IMR-90 (cell line): ENCODE measurements around the gene UPF1. TPM values are rescaled to one million over a fixed set of nuclear protein-coding genes. Genes with fewer than 3 reads are reported as not detected.
"Not testable (repeated sequence)": the region's sequence is repeated elsewhere in the genome, so short reads cannot be mapped to it uniquely, and the experiment has no call there.

ENCODE experiments used
- ATAC-seq: fragments of 200-7000 bp; cut with Tn5 transposase; 2 replicates; pipeline ENCODE4 v1.9.1; 2020; ENCODE audit warnings: low read depth, mild to moderate bottlenecking, moderate library complexity
- BruUV-seq: library from RNA; stranded (reverse); fragments of 400-500 nt; replicated peaks from 2 replicates; lab custom pipeline; 2021; lab: Mats Ljungman, UMichigan
- CTCF ChIA-PET: fragments of 300-600 bp; formaldehyde crosslinking; extraction: SDS; loops from one replicate; lab custom pipeline; 2021; ENCODE audit warnings: antibody characterized with exemption; lab: Yijun Ruan, JAX
- POLR2A ChIA-PET: fragments of 300-600 bp; sonication (Branson Sonifier 250); formaldehyde crosslinking; loops from one replicate; lab custom pipeline; 2022; ENCODE audit warnings: antibody characterized with exemption; ENCODE audit not compliant: unreplicated experiment; lab: Charles Lee
- DNase-seq: peaks from one replicate; pipeline ENCODE4 v3.0.0; 2013
- H2AFZ ChIP-seq: replicated peaks from 2 replicates; pipeline ENCODE3; 2013; ENCODE audit warnings: low read length, mild to moderate bottlenecking; ENCODE audit not compliant: poor library complexity
- H2AK5ac ChIP-seq: 2 replicates; pipeline ENCODE4 v1.6.1; 2013; ENCODE audit warnings: low read depth, low read length, inconsistent platforms
- H2AK9ac ChIP-seq: replicated peaks from 2 replicates; pipeline ENCODE3; 2013; ENCODE audit warnings: mild to moderate bottlenecking, low read depth, low read length, moderate library complexity; ENCODE audit not compliant: poor library complexity
- H2BK120ac ChIP-seq: 2 replicates; pipeline ENCODE4 v1.6.1; 2013; ENCODE audit warnings: low read depth, low read length, inconsistent platforms
- H2BK15ac ChIP-seq: 3 replicates; pipeline ENCODE4 v1.6.1; 2013; ENCODE audit warnings: low read depth, low read length, inconsistent platforms
- H2BK20ac ChIP-seq: 2 replicates; pipeline ENCODE4 v1.6.1; 2013; ENCODE audit warnings: low read depth, mild to moderate bottlenecking, inconsistent platforms, low read length, moderate library complexity
- H2BK5ac ChIP-seq: 2 replicates; pipeline ENCODE4 v1.6.1; 2013; ENCODE audit warnings: mild to moderate bottlenecking, low read depth, low read length, inconsistent platforms; ENCODE audit not compliant: poor library complexity, severe bottlenecking
- H3K14ac ChIP-seq: replicated peaks from 2 replicates; pipeline ENCODE4 v1.6.1; 2013; ENCODE audit warnings: low read depth, low read length, inconsistent platforms
- H3K18ac ChIP-seq: 2 replicates; pipeline ENCODE4 v1.6.1; 2013; ENCODE audit warnings: low read depth, low read length, control low read depth
- H3K23ac ChIP-seq: 2 replicates; pipeline ENCODE4 v1.6.1; 2013; ENCODE audit warnings: low read depth, low read length, inconsistent platforms
- H3K27ac ChIP-seq: 2 replicates; pipeline ENCODE4 v1.5.1; 2013; ENCODE audit warnings: mild to moderate bottlenecking, control low read depth, low read length; ENCODE audit not compliant: insufficient read depth
- H3K27me3 ChIP-seq: 2 replicates; pipeline ENCODE4 v1.6.1; 2013; ENCODE audit warnings: low read length; ENCODE audit not compliant: control insufficient read depth, insufficient read depth
- H3K36me3 ChIP-seq: 2 replicates; pipeline ENCODE4 v1.6.1; 2013; ENCODE audit warnings: low read length, mixed read lengths; ENCODE audit not compliant: control insufficient read depth, insufficient read depth
- H3K4ac ChIP-seq: 2 replicates; pipeline ENCODE4 v1.6.1; 2013; ENCODE audit warnings: low read depth, low read length, inconsistent platforms
- H3K4me1 ChIP-seq: 2 replicates; pipeline ENCODE4 v1.6.1; 2013; ENCODE audit warnings: low read length, mixed read lengths; ENCODE audit not compliant: control insufficient read depth, insufficient read depth
- H3K4me2 ChIP-seq: 2 replicates; pipeline ENCODE4 v1.6.1; 2013; ENCODE audit warnings: low read depth, mild to moderate bottlenecking, control low read depth, low read length, moderate library complexity
- H3K4me3 ChIP-seq: 2 replicates; pipeline ENCODE4 v1.5.1; 2013; ENCODE audit warnings: low read depth, mild to moderate bottlenecking, control low read depth, low read length, moderate library complexity; ENCODE audit not compliant: insufficient read depth
- H3K56ac ChIP-seq: 2 replicates; pipeline ENCODE4 v1.6.1; 2013; ENCODE audit warnings: low read length, inconsistent platforms; ENCODE audit not compliant: insufficient read depth; ENCODE audit errors: extremely low read depth
- H3K79me1 ChIP-seq, 2 experiments: 2 replicates each; pipeline ENCODE4 v1.6.1; 2013; ENCODE audit warnings: low read length in 2 of 2, inconsistent platforms in 1 of 2, low read depth in 1 of 2
- H3K9ac ChIP-seq: 2 replicates; pipeline ENCODE4 v1.6.1; 2013; ENCODE audit warnings: low read depth, low read length, control low read depth
- H3K9me1 ChIP-seq: 2 replicates; pipeline ENCODE4 v1.6.1; 2013; ENCODE audit warnings: low read length, inconsistent platforms; ENCODE audit not compliant: insufficient read depth
- H3K9me3 ChIP-seq: 2 replicates; pipeline ENCODE4 v1.6.1; 2013; ENCODE audit warnings: low read length; ENCODE audit not compliant: control insufficient read depth, insufficient read depth
- H4K20me1 ChIP-seq: 2 replicates; pipeline ENCODE4 v1.6.1; 2013; ENCODE audit warnings: low read length, inconsistent platforms; ENCODE audit not compliant: insufficient read depth
- H4K5ac ChIP-seq: 2 replicates; pipeline ENCODE4 v1.6.1; 2013; ENCODE audit warnings: mild to moderate bottlenecking, low read depth, low read length, control low read depth
- H4K8ac ChIP-seq, 2 experiments: 2 replicates each; pipeline ENCODE4 v1.6.1; 2013; ENCODE audit warnings: low read depth in 2 of 2, low read length in 2 of 2, control low read depth in 1 of 2, inconsistent platforms in 1 of 2
- H4K91ac ChIP-seq: 2 replicates; pipeline ENCODE4 v1.6.1; 2013; ENCODE audit warnings: low read depth, low read length, inconsistent platforms; ENCODE audit not compliant: insufficient read depth
- whole genome bisulfite sequencing, 2 experiments: methylation state at CpG; one replicate each; pipeline versions ENCODE4 v1.1.5 to v1.1.7; 2013; ENCODE audit warnings: missing lambda C conversion rate in 2 of 2; ENCODE audit not compliant: insufficient read length in 1 of 2; ENCODE audit errors: extremely low coverage in 2 of 2; 5-methylcytosine and 5-hydroxymethylcytosine counted together
- dilution Hi-C: fragments of 300-500 bp; cut with HindIII; formaldehyde crosslinking; loops from one replicate; pipeline ENCODE4 v1.14.3; 2018; ENCODE audit warnings: low sequenced_read_pairs; ENCODE audit not compliant: unreplicated experiment
- in situ Hi-C: fragments of 300-500 bp; cut with MboI; formaldehyde crosslinking; loops from 3 replicates; pipeline ENCODE4 v1.14.3; 2019; ENCODE audit warnings: low sequenced_read_pairs, inconsistent platforms, mixed read lengths
- intact Hi-C: fragments of 100-400 bp; cut with micrococcal nuclease; formaldehyde crosslinking; loops from 2 replicates; pipeline ENCODE4 v1.10.0; 2022
- polyA plus RNA-seq, 3 experiments: library from polyadenylated mRNA; depleted of rRNA; stranded (reverse); fragments of >200 nt; gene quantifications; 2 replicates each; pipeline ENCODE4 v1.2.3, GENCODE V29; 2012; ENCODE audit warnings: low replicate concordance in 1 of 3
- total RNA-seq: library from RNA; depleted of rRNA; stranded (reverse); fragments of >200 nt; gene quantifications from 2 replicates; pipeline ENCODE4 v1.2.3, GENCODE V29; 2012

Gene UPF1
- total and polyA plus RNA-seq, 2 of the 4 experiments (the other 2 are of a cell fraction), result 31.2 to 50.3 TPM

GRCh38 chr19:18902519-18902918, 70.8 kb downstream of the UPF1 start:
- H3K4me2 ChIP-seq, H3K9me1 ChIP-seq, H3K14ac ChIP-seq, intact Hi-C loops, H2BK20ac ChIP-seq, H2AFZ ChIP-seq, H4K5ac ChIP-seq, H3K4me3 ChIP-seq, H3K4me1 ChIP-seq, H2BK5ac ChIP-seq, H3K18ac ChIP-seq, POLR2A ChIA-PET, H2BK120ac ChIP-seq, H2AK9ac ChIP-seq, H3K9ac ChIP-seq, H4K8ac ChIP-seq, H3K27ac ChIP-seq, H2BK15ac ChIP-seq, dilution Hi-C loops, H3K4ac ChIP-seq, BruUV-seq, H3K9me3 ChIP-seq, H3K56ac ChIP-seq, DNase-seq, CTCF ChIA-PET, ATAC-seq, H3K23ac ChIP-seq, H4K91ac ChIP-seq, H3K79me1 ChIP-seq, H3K27me3 ChIP-seq, in situ Hi-C loops, H2AK5ac ChIP-seq: not testable (repeated sequence)
- H3K36me3 ChIP-seq, result peaks cover 65% of the 10 kb centered on the region
- H4K20me1 ChIP-seq, result peaks cover 21% of the 10 kb centered on the region
- WGBS, 2 experiments, result no CpG with 5 or more reads among the region's 5 CpGs
